OCI-LY3 (cell line): ENCODE data around the gene LDLRAD4.

Source experiments
- CTCF ChIP-seq: fragments of 200-600, 300-600 bp; sonication (generic); IDR thresholded peaks from 2 replicates; pipeline ENCODE4 v1.5.1; 2014; ENCODE audit warnings: antibody characterized with exemption, low read length, low read depth
- EZH2phosphoT487 ChIP-seq: fragments of 200-600 bp; shearing (Covaris generic); IDR thresholded peaks from 2 replicates; pipeline ENCODE4 v1.6.1; 2018; ENCODE audit warnings: antibody characterized with exemption, mixed run types, low read depth

GRCh38 chr18:13700153-13700552 lies 481.6 kb downstream of the LDLRAD4 start:
- TF ChIP-seq CTCF (no peak), EZH2phosphoT487 (no peak)
